Measurements from ENCODE around the gene DCAF7.
A peak's percentile ranks its signal among the peaks of the same experiment; 100 is the strongest.

DCAF7 gene

GRCh38 chr17:63549946-63550816 is at the start of gene DCAF7:
TSS of gene DCAF7 (plus strand) at chr17:63550477. CDS start at chr17:63550678, 201 bp downstream.
- peak; percentile 100 for DNase-seq (ENCODE audit: low read depth)

- DNase-seq (ENCODE audit: low read depth), result no peak
These were observed 49.5 kb upstream of the DCAF7 start for GRCh38 chr17:63500543-63501390.

GRCh38 chr17:63503341-63503705 is 47.0 kb upstream of the DCAF7 start:
- no peak for DNase-seq (ENCODE audit: low read depth)

- DNase-seq (ENCODE audit: low read depth), result no peak
These were observed 46.0 kb upstream of the DCAF7 start for GRCh38 chr17:63504261-63504660.

GRCh38 chr17:63505341-63505740 is 44.9 kb upstream of the DCAF7 start:
- DNase-seq (ENCODE audit: low read depth), result no peak

- no peak for DNase-seq (ENCODE audit: low read depth)
These were observed 43.6 kb upstream of the DCAF7 start for GRCh38 chr17:63506627-63507026.

- no peak for DNase-seq (ENCODE audit: low read depth)
These were observed 38.9 kb upstream of the DCAF7 start for GRCh38 chr17:63511331-63511730.

GRCh38 chr17:63512388-63512787 is 37.9 kb upstream of the DCAF7 start:
- no peak for DNase-seq (ENCODE audit: low read depth)

- no peak for DNase-seq (ENCODE audit: low read depth)
These were observed 37.2 kb upstream of the DCAF7 start for GRCh38 chr17:63512896-63513644.

- no peak for DNase-seq (ENCODE audit: low read depth)
These were observed 35.8 kb upstream of the DCAF7 start for GRCh38 chr17:63514477-63514876.

- DNase-seq (ENCODE audit: low read depth), result no peak
These were observed 35.3 kb upstream of the DCAF7 start for GRCh38 chr17:63514974-63515373.

GRCh38 chr17:63515426-63515825 is 34.9 kb upstream of the DCAF7 start:
- no peak for DNase-seq (ENCODE audit: low read depth)

- peak; percentile 28 for DNase-seq (ENCODE audit: low read depth)
These were observed 33.1 kb upstream of the DCAF7 start for GRCh38 chr17:63516910-63517824.

GRCh38 chr17:63517825-63518534 is 32.3 kb upstream of the DCAF7 start:
- DNase-seq (ENCODE audit: low read depth), result no peak

- DNase-seq (ENCODE audit: low read depth), result no peak
These were observed 31.0 kb upstream of the DCAF7 start for GRCh38 chr17:63519116-63519881.

- no peak for DNase-seq (ENCODE audit: low read depth)
These were observed 30.1 kb upstream of the DCAF7 start for GRCh38 chr17:63519972-63520882.

- DNase-seq (ENCODE audit: low read depth), result no peak
These were observed 26.9 kb upstream of the DCAF7 start, which contains the start of gene KCNH6 for GRCh38 chr17:63523253-63523855. TSS of gene KCNH6 (plus strand) at chr17:63523358. CDS start at chr17:63523414, 56 bp downstream.

- DNase-seq (ENCODE audit: low read depth), result no peak
These were observed 26.2 kb upstream of the DCAF7 start for GRCh38 chr17:63524051-63524450.

Data from iris pigment epithelial cell (primary cell).